Fibroblast of gingiva (primary cell): ENCODE measurements around the gene SLC38A10.
A peak's percentile ranks its signal among the peaks of the same experiment; 100 is the strongest.

ENCODE experiments used
- DNase-seq: peaks from one replicate; pipeline ENCODE4 v3.0.0-alpha.2; 2011; ENCODE audit warnings: low read depth

The SLC38A10 gene

GRCh38 chr17:81239714-81240555, 55.2 kb downstream of the SLC38A10 start:
- no peak for DNase-seq

GRCh38 chr17:81238815-81239713, 56.0 kb downstream of the SLC38A10 start, which contains the start of the genes NDUFAF8 and TEPSIN:
NDUFAF8 (plus strand) TSS chr17:81239318; CDS start chr17:81239364, 46 bp downstream.
TEPSIN (minus strand) TSS chr17:81239055; CDS start chr17:81239033, 22 bp downstream.
- DNase-seq = peak; percentile 99

GRCh38 chr17:81238490-81238814, 56.7 kb downstream of the SLC38A10 start:
- no peak for DNase-seq

GRCh38 chr17:81237591-81238489, 57.3 kb downstream of the SLC38A10 start:
- no peak for DNase-seq

GRCh38 chr17:81236784-81237183, 58.3 kb downstream of the SLC38A10 start:
- no peak for DNase-seq

- DNase-seq = no peak
These were observed 59.0 kb downstream of the SLC38A10 start for GRCh38 chr17:81235822-81236740.

GRCh38 chr17:81234940-81235821, 59.9 kb downstream of the SLC38A10 start:
- no peak for DNase-seq

- no peak for DNase-seq
These were observed 60.6 kb downstream of the SLC38A10 start for GRCh38 chr17:81234506-81234855.

GRCh38 chr17:81233811-81234505, 61.1 kb downstream of the SLC38A10 start:
- DNase-seq = no peak

GRCh38 chr17:81233316-81233715, 61.8 kb downstream of the SLC38A10 start:
- no peak for DNase-seq

GRCh38 chr17:81232616-81233241, 62.4 kb downstream of the SLC38A10 start:
- DNase-seq = no peak

- no peak for DNase-seq
These were observed 63.1 kb downstream of the SLC38A10 start for GRCh38 chr17:81231766-81232581.

- DNase-seq = no peak
These were observed 63.9 kb downstream of the SLC38A10 start for GRCh38 chr17:81231121-81231645.

GRCh38 chr17:81230043-81230820, 64.9 kb downstream of the SLC38A10 start:
- DNase-seq = no peak

- no peak for DNase-seq
These were observed 65.5 kb downstream of the SLC38A10 start for GRCh38 chr17:81229666-81229920.

GRCh38 chr17:81228834-81229665, 66.1 kb downstream of the SLC38A10 start:
- DNase-seq = no peak
